ENCODE measurements around the gene CRYZL1.
"Not testable (repeated sequence)": the region's sequence is repeated elsewhere in the genome, so short reads cannot be mapped to it uniquely, and the experiment has no call there.

The CRYZL1 gene

DNA sequence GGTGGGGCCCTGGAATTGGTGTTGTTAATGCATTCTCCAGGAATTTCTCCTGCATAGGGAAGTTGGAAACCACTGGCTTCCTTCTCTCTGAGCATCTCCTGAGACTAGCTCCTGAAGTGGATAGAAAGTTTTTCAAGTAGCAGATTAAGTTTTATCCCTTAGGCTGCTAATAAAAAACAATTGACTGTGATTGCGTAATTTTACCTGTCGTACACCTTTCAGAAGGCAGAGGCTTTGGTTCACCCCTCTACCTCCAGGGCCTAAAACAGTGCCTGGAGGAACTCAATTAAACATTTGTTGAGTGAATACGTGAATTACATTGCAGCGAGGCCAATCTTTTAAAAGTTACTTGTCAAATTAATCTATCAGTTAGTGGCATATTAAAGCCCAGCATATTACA, 4.2 kb upstream of the CRYZL1 start:
- peaks cover 37% of the 10 kb centered on the region for H3K4me1 ChIP-seq (ENCODE audit: insufficient read depth, low read length)
- H3K9me3 ChIP-seq (ENCODE audit: low read length): no peaks in the 10 kb centered on the region
- no peak overlapping the region for H3K4me3 ChIP-seq (ENCODE audit: low read depth in 1 of 2, low read length in 2 of 2)
- H3K27me3 ChIP-seq (ENCODE audit: control insufficient read depth in 1 of 2, insufficient read depth in 2 of 2, low read length in 2 of 2): no peaks in the 10 kb centered on the region
- H3K9ac ChIP-seq (ENCODE audit: low read length): no peak overlapping the region
- H3K27ac ChIP-seq (ENCODE audit: low read depth, low read length): no peak overlapping the region
- H3K36me3 ChIP-seq (ENCODE audit: insufficient read depth, low read length): no peaks in the 10 kb centered on the region

DNA sequence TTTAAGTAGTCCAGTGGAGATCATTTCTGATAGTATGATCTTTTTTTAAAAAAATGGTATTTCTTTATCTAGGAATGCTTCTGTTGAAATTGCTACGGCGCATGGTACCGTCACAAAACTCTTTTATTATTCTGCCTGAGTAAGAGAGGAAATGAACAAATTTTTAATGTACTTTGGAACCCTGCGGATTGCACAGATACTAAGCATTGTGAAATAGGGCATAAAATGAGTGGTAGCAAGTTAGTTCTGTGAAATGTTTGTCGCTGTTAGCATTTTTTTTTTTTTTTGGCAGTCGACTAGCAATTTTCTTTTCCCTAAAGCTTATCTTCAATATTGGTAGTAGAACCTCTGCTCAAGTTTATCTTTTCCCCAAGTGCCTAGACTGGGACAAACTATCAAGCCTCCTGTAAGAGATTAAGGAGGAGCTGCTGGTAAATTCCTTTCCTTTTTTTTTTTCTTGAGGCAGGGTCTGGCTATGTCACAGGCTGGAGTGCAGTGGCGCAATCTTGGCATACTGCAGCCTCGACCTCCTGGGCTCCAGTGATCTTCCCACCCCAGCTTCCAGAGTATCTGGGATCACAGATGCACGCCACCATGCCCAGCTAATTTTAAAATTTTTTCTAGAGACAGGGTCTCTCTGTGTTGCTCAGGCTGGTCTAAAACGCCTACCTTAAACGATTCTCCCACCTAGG, 3.0 kb upstream of the CRYZL1 start:
- no peak overlapping the region for H3K4me3 ChIP-seq (ENCODE audit: low read depth in 1 of 2, low read length in 2 of 2)
- no peaks in the 10 kb centered on the region for H3K27me3 ChIP-seq (ENCODE audit: control insufficient read depth in 1 of 2, insufficient read depth in 2 of 2, low read length in 2 of 2)
- no peak overlapping the region for H3K27ac ChIP-seq (ENCODE audit: low read depth, low read length)
- peaks cover 32% of the 10 kb centered on the region for H3K4me1 ChIP-seq (ENCODE audit: insufficient read depth, low read length)
- no peak overlapping the region for H3K9ac ChIP-seq (ENCODE audit: low read length)
- no peaks in the 10 kb centered on the region for H3K9me3 ChIP-seq (ENCODE audit: low read length)
- no peaks in the 10 kb centered on the region for H3K36me3 ChIP-seq (ENCODE audit: insufficient read depth, low read length)

DNA sequence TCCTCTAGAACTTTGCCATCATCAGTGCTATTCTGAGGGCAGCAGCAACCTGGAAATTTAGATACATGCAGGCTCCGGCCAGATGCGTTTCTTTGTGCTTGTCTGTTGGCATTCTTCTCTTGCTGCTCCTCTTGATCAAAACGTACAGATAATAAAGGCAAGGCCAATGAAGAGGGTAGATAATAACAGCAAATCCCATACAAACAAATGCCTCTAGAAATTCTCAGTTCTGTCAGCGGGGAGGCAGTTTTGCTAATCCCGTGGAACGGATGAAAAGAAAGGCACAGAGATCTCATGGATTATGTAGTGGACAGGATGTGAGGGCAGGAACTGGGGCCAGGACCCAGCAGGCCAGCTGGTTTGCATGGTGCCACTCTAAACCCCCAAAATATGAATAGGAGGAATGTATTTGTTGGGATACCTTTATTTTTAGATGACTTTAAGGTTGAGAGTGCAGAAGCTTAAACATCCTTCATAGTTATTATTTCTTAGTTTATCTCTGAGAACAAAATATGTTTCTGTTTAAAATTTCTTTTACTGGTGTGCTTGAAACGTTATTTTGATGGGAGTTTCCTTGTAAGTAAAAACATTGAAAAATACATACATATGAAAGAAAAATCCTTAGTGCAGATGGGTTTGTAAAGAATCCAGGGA, 2.2 kb upstream of the CRYZL1 start:
- no peaks in the 10 kb centered on the region for H3K9me3 ChIP-seq (ENCODE audit: low read length)
- H3K9ac ChIP-seq (ENCODE audit: low read length): peak overlapping the region; percentile 54
- H3K27ac ChIP-seq (ENCODE audit: low read depth, low read length): peak overlapping the region; percentile 21
- H3K36me3 ChIP-seq (ENCODE audit: insufficient read depth, low read length): no peaks in the 10 kb centered on the region
- H3K27me3 ChIP-seq (ENCODE audit: control insufficient read depth in 1 of 2, insufficient read depth in 2 of 2, low read length in 2 of 2): no peaks in the 10 kb centered on the region
- peaks cover 30% of the 10 kb centered on the region for H3K4me1 ChIP-seq (ENCODE audit: insufficient read depth, low read length)
- peak overlapping the region in 1 of 2 donors; percentile 74 for H3K4me3 ChIP-seq (ENCODE audit: low read depth in 1 of 2, low read length in 2 of 2)

DNA sequence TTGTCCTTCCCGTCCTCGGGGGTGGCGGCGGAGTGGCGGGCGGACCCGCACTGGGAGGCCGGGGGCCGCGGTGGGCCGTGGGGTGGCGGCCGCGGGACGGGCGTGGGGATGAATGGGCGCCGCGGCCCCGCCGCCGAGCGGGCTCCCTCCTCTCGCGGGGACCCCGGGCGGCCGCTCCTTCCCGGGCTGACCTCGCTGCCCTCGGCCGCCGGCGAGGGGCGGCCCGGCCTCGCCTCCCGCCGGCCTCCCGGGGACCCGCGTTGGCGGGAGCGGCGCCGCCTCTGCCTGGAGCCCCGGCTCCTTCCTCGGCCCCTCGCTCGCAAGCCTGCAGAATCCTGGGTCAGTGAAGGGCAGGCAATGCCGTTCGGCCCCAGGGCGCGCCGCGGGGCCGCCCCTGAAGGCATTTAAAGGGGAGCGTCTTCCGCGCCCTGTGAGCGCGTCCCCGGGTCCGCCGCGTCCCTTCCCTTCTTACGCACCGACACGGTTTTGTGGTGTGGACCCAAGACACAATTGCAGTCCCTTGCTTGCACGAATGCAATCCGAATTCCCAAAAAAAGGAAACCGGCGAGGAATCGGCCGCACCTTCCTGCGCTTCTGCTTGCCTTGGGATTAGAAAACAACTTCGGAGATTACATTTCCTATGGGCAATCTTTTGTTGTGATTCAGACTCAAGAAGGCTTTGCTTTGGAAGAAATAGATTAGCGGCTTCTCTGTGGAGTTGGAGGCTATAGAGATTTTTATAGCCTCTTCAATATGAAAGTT, 1.5 kb upstream of the CRYZL1 start:
- Histone ChIP-seq H3K9me3 (ENCODE audit: low read length) (no peaks in the 10 kb centered on the region), H3K27ac (ENCODE audit: low read depth, low read length) (peak overlapping the region; percentile 79), H3K9ac (ENCODE audit: low read length) (peak overlapping the region; percentile 54), H3K27me3 (ENCODE audit: control insufficient read depth in 1 of 2, insufficient read depth in 2 of 2, low read length in 2 of 2) (no peaks in the 10 kb centered on the region), H3K4me1 (ENCODE audit: insufficient read depth, low read length) (peaks cover 24% of the 10 kb centered on the region), H3K4me3 (ENCODE audit: low read depth in 1 of 2, low read length in 2 of 2) (peak overlapping the region; percentile 71 to 78), H3K36me3 (ENCODE audit: insufficient read depth, low read length) (no peaks in the 10 kb centered on the region)

DNA sequence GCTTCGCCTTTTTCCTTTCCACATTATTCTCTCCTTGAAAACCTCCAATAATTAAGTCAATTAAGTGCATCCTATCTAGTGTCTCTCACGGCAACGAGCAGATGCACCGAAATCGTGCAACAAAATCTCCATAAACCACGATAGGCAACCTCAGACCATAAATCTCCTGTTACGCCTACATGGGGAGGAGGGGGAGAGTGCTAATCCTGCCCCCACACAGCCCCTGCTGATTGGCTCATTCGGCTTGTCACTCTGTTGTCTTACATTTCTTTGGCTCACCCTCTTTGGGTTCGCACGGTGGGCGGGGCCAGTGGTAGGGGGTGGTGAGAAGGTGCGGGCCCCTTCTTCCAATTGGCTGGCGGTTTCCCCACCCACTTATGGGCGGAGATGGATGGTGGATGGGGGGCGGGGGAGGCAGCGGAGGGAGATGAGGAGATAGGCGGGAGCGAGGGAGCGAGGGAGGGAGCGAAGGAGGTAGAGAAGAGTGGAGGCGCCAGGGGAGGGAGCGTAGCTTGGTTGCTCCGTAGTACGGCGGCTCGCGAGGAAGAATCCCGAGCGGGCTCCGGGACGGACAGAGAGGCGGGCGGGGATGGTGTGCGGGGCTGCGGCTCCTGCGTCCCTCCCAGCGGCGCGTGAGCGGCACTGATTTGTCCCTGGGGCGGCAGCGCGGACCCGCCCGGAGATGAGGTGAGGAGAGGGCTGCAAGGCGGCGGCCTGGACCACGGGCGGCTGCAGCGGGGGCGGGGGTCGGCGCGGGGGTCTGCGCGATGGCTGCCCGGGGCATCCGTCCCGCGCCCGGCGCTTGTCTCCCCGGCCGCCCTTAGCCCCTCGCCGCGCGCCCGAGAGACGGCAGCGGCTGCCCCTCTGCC, 720 bp upstream of the CRYZL1 start, which contains the start of gene ITSN1:
Gene ITSN1 (plus strand): TSS at position 475 of the 869 bp plus-strand sequence. CDS start 76,328 bp downstream, outside the sequence.
- Histone ChIP-seq H3K9ac (ENCODE audit: low read length) (peak within 1 kb of the TSS; percentile 86), H3K36me3 (ENCODE audit: insufficient read depth, low read length) (no peaks in the 10 kb centered on the region), H3K4me1 (ENCODE audit: insufficient read depth, low read length) (peaks cover 24% of the 10 kb centered on the region), H3K9me3 (ENCODE audit: low read length) (no peaks in the 10 kb centered on the region), H3K27me3 (ENCODE audit: control insufficient read depth in 1 of 2, insufficient read depth in 2 of 2, low read length in 2 of 2) (no peaks in the 10 kb centered on the region), H3K27ac (ENCODE audit: low read depth, low read length) (peak within 1 kb of the TSS; percentile 90), H3K4me3 (ENCODE audit: low read depth in 1 of 2, low read length in 2 of 2) (peak within 1 kb of the TSS; percentile 78 to 79)

DNA sequence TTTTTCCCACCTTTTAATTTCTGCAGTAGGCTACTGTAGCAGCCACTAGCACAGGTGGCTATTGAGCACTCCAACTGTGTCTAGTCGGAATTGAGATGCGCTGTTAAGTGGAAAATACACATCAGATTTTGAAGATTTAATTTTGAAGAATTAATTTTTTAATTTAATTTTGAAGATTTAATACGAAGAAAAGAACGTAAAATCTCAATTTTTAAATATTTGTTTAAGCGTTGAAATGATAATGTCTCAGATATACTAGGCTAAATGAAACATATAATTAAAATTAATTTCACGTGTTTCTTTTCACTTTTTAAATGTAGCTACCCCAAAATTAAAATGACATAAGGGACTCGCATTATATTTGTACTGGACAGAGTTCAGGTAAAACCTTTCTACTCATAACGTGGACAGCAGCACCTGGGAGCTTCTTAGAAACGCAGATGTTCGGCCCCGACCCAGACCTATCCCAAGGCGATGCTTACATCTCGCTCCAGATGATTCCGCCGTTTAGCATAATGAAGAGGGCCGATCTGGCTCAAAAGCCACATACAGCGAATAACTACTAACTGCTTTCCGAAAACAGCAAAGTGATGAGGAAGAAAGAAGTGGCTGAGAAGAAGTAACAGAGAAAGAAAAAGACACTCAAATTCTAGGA, 717 bp downstream of the CRYZL1 start:
- Histone ChIP-seq H3K27ac (ENCODE audit: low read depth, low read length) (peak overlapping the region; percentile 90), H3K4me1 (ENCODE audit: insufficient read depth, low read length) (peaks cover 24% of the 10 kb centered on the region), H3K9me3 (ENCODE audit: low read length) (no peaks in the 10 kb centered on the region), H3K27me3 (ENCODE audit: control insufficient read depth in 1 of 2, insufficient read depth in 2 of 2, low read length in 2 of 2) (no peaks in the 10 kb centered on the region), H3K9ac (ENCODE audit: low read length) (peak overlapping the region; percentile 86), H3K4me3 (ENCODE audit: low read depth in 1 of 2, low read length in 2 of 2) (peak overlapping the region; percentile 78 to 79), H3K36me3 (ENCODE audit: insufficient read depth, low read length) (no peaks in the 10 kb centered on the region)

DNA sequence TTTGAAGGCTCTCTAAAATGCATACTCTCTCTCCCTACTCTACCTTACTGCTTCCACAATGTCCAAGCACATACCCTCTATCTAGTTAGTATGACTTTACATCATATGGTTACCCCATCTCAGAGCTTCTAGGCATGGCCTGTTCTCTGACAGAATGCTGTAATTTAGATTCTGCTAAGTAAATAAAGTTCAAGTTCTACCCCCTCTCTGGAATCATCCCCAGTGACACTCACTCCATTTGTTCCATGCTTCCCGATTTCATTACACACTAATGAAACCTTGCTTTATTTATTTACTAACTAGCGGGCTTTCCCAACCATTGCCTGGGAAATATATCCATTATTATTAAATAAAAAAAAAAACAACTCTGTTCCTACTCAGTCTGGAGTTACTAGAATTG, 7.3 kb downstream of the CRYZL1 start:
- Histone ChIP-seq H3K27me3 (ENCODE audit: control insufficient read depth in 1 of 2, insufficient read depth in 2 of 2, low read length in 2 of 2) (no peaks in the 10 kb centered on the region), H3K27ac (ENCODE audit: low read depth, low read length) (no peak overlapping the region), H3K36me3 (ENCODE audit: insufficient read depth, low read length) (peaks cover 7% of the 10 kb centered on the region)

DNA sequence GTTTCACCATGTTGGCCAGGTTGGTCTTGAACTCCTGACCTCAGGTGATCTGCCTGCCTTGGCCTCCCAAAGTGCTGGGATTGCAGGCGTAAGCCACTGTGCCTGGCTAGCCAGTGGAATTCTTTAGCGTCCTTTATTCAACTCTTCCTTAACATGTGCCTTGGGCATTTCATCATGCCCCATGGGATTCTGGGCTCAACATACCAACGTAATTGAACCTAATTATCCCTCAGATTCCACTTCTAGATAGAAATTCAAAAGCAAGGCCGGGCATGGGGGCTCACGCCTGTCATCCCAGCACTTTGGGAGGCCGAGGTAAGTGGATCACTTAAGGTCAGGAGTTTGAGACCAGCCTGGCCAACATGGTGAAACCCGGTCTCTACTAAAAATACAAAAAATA, 15.4 kb downstream of the CRYZL1 start:
- not testable (repeated sequence) for H3K9ac ChIP-seq (ENCODE audit: low read length); H3K27me3 ChIP-seq (ENCODE audit: control insufficient read depth in 1 of 2, insufficient read depth in 2 of 2, low read length in 2 of 2); H3K9me3 ChIP-seq (ENCODE audit: low read length); H3K4me3 ChIP-seq (ENCODE audit: low read depth in 1 of 2, low read length in 2 of 2); H3K4me1 ChIP-seq (ENCODE audit: insufficient read depth, low read length); H3K27ac ChIP-seq (ENCODE audit: low read depth, low read length)
- H3K36me3 ChIP-seq (ENCODE audit: insufficient read depth, low read length): peaks cover 13% of the 10 kb centered on the region

More for the DNA sequence above, 7.3 kb downstream of the CRYZL1 start:
- Histone ChIP-seq H3K9me3 (ENCODE audit: low read length) (no peaks in the 10 kb centered on the region), H3K9ac (ENCODE audit: low read length) (no peak overlapping the region), H3K4me3 (ENCODE audit: low read depth in 1 of 2, low read length in 2 of 2) (no peak overlapping the region), H3K4me1 (ENCODE audit: insufficient read depth, low read length) (no peaks in the 10 kb centered on the region)

DNA sequence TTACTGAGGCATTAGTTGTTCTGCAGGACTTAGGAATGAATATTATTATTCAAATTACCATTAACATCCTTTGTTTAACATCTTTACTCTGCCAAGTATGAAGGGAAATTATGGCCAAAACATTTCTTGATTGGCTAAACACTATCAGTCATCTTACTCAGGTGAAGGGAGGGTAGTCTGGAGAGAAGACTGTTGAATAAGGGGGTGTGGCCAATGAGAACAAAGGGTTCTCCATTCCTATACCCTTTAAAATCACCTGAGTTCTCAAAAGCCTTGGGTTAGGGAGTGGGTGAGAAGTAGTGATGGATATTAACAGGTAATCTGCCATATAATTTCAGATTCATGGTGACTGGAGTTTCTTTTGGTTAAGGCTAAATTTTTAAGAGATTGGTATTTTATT, 19.3 kb downstream of the CRYZL1 start:
- Histone ChIP-seq H3K4me1 (ENCODE audit: insufficient read depth, low read length) (no peaks in the 10 kb centered on the region), H3K27ac (ENCODE audit: low read depth, low read length) (no peak overlapping the region), H3K36me3 (ENCODE audit: insufficient read depth, low read length) (peaks cover 14% of the 10 kb centered on the region), H3K27me3 (ENCODE audit: control insufficient read depth in 1 of 2, insufficient read depth in 2 of 2, low read length in 2 of 2) (no peaks in the 10 kb centered on the region), H3K4me3 (ENCODE audit: low read depth in 1 of 2, low read length in 2 of 2) (no peak overlapping the region), H3K9ac (ENCODE audit: low read length) (no peak overlapping the region), H3K9me3 (ENCODE audit: low read length) (no peaks in the 10 kb centered on the region)

DNA sequence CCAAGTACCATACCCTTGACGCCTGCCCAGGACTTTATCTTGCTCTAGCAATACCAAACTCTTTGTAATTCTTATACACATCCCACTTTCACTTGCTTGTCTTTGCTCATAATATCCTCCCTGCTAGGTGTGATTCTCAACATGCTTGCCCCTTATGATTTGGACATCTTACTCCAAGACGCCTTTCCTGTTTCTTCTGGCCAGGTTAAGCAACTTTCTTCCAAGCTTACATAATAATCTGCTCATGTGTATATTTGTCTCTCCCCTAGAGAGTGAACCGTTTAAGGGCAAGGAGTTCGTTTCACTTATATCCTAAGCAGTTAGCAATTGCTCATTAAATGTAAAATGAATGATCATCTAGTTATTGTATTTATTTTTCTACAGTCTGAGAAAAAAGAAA, 21.8 kb downstream of the CRYZL1 start:
- Histone ChIP-seq H3K4me1 (ENCODE audit: insufficient read depth, low read length) (no peaks in the 10 kb centered on the region), H3K27me3 (ENCODE audit: control insufficient read depth in 1 of 2, insufficient read depth in 2 of 2, low read length in 2 of 2) (no peaks in the 10 kb centered on the region), H3K9ac (ENCODE audit: low read length) (no peak overlapping the region), H3K4me3 (ENCODE audit: low read depth in 1 of 2, low read length in 2 of 2) (no peak overlapping the region), H3K36me3 (ENCODE audit: insufficient read depth, low read length) (peaks cover 14% of the 10 kb centered on the region), H3K27ac (ENCODE audit: low read depth, low read length) (no peak overlapping the region), H3K9me3 (ENCODE audit: low read length) (no peaks in the 10 kb centered on the region)

Data from muscle layer of colon (tissue), 2 donors.